Measurements from ENCODE around the gene SAMD13. TPM values are rescaled to one million over a fixed set of nuclear protein-coding genes. Genes with fewer than 3 reads are reported as not detected.
"Not testable (repeated sequence)": the region's sequence is repeated elsewhere in the genome, so short reads cannot be mapped to it uniquely, and the experiment has no call there.

Gene SAMD13
- total RNA-seq, 2 donors from 2014 or later: 0.51 to 0.71 TPM

- no peak for DNase-seq (ENCODE audit: low spot score)
- intact Hi-C loops (cut with DNase I): loop anchor here in 1 of 2 donors (5.0 kb wide), 1 partner anchor 761 kb away; no protein-coding TSS in a partner anchor
Measured at GRCh38 chr1:84280912-84281311, 20.6 kb upstream of the SAMD13 start.

- DNase-seq (ENCODE audit: low spot score): no peak
- intact Hi-C loops (cut with DNase I): loop anchor here in 1 of 2 donors (2.0 to 5.0 kb wide), 2 partner anchors 56 to 759 kb away; no protein-coding TSS in a partner anchor
Measured at GRCh38 chr1:84282780-84283333, 18.7 kb upstream of the SAMD13 start.

- no peak for DNase-seq (ENCODE audit: low spot score)
- intact Hi-C loops (cut with DNase I): loop anchor here in 1 of 2 donors (2.0 to 5.0 kb wide), 2 partner anchors 57 to 759 kb away; no protein-coding TSS in a partner anchor
Measured at GRCh38 chr1:84283381-84283780, 18.1 kb upstream of the SAMD13 start.

- DNase-seq (ENCODE audit: low spot score): no peak
- intact Hi-C loops (cut with DNase I): no loop called here
Measured at GRCh38 chr1:84286071-84286470, 15.4 kb upstream of the SAMD13 start.

GRCh38 chr1:84287389-84287788, 14.1 kb upstream of the SAMD13 start:
- intact Hi-C loops (cut with DNase I): not testable (repeated sequence)

GRCh38 chr1:84289169-84289785, 12.2 kb upstream of the SAMD13 start:
- intact Hi-C loops (cut with DNase I): no loop called here
- DNase-seq (ENCODE audit: low spot score): no peak

More at GRCh38 chr1:84287389-84287788, 14.1 kb upstream of the SAMD13 start:
- DNase-seq (ENCODE audit: low spot score): not testable (repeated sequence)

- no peak for DNase-seq (ENCODE audit: low spot score)
- intact Hi-C loops (cut with DNase I): no loop called here
Measured at GRCh38 chr1:84291882-84292655, 9.4 kb upstream of the SAMD13 start.

GRCh38 chr1:84293766-84294165, 7.7 kb upstream of the SAMD13 start:
- no peak for DNase-seq (ENCODE audit: low spot score)
- intact Hi-C loops (cut with DNase I): no loop called here

- no peak for DNase-seq (ENCODE audit: low spot score)
- intact Hi-C loops (cut with DNase I): no loop called here
Measured at GRCh38 chr1:84294751-84295150, 6.8 kb upstream of the SAMD13 start.

GRCh38 chr1:84297546-84298244, 3.8 kb upstream of the SAMD13 start:
- intact Hi-C loops (cut with DNase I): no loop called here
- no peak for DNase-seq (ENCODE audit: low spot score)

- DNase-seq (ENCODE audit: low spot score): peak; percentile 82
- intact Hi-C loops (cut with DNase I): no loop called here
Measured at GRCh38 chr1:84298328-84298683, 3.2 kb upstream of the SAMD13 start.

GRCh38 chr1:84298684-84299535, 2.6 kb upstream of the SAMD13 start:
- DNase-seq (ENCODE audit: low spot score): peak; percentile 85
- intact Hi-C loops (cut with DNase I): no loop called here

- intact Hi-C loops (cut with DNase I): no loop called here
- DNase-seq (ENCODE audit: low spot score): no peak
Measured at GRCh38 chr1:84299536-84300170, 1.9 kb upstream of the SAMD13 start.

- DNase-seq (ENCODE audit: low spot score): no peak
- intact Hi-C loops (cut with DNase I): no loop called here
Measured at GRCh38 chr1:84300501-84300900, 1.0 kb upstream of the SAMD13 start.

GRCh38 chr1:84301785-84302385, 377 bp downstream of the SAMD13 start:
- no peak for DNase-seq (ENCODE audit: low spot score)
- intact Hi-C loops (cut with DNase I): no loop called here

GRCh38 chr1:84303314-84303830, 1.9 kb downstream of the SAMD13 start:
- intact Hi-C loops (cut with DNase I): no loop called here
- no peak for DNase-seq (ENCODE audit: low spot score)

GRCh38 chr1:84307398-84307797, 5.9 kb downstream of the SAMD13 start:
- intact Hi-C loops (cut with DNase I): no loop called here
- no peak for DNase-seq (ENCODE audit: low spot score)

GRCh38 chr1:84311296-84311695, 9.8 kb downstream of the SAMD13 start:
- no peak for DNase-seq (ENCODE audit: low spot score)
- intact Hi-C loops (cut with DNase I): no loop called here
